Skin epidermis (tissue), 12 donors: ENCODE data around the gene MXI1.
"Not testable (repeated sequence)": the region's sequence is repeated elsewhere in the genome, so short reads cannot be mapped to it uniquely, and the experiment has no call there.

Experiments used
- H3K27ac ChIP-seq, 21 experiments: fragments of 200-600 bp; sonication (generic) in 11 of 21; one replicate each; pipeline ENCODE4 v1.5.0; 2020; ENCODE audit warnings: mild to moderate bottlenecking in 3 of 21, inconsistent platforms in 2 of 21, moderate library complexity in 2 of 21
- H3K4me3 ChIP-seq, 7 experiments: fragments of 200-600 bp; sonication (generic) in 2 of 7; one replicate each; pipeline ENCODE4 v1.5.0; 2020; ENCODE audit warnings: inconsistent platforms in 2 of 7, mild to moderate bottlenecking in 2 of 7, moderate library complexity in 1 of 7

The MXI1 gene

DNA sequence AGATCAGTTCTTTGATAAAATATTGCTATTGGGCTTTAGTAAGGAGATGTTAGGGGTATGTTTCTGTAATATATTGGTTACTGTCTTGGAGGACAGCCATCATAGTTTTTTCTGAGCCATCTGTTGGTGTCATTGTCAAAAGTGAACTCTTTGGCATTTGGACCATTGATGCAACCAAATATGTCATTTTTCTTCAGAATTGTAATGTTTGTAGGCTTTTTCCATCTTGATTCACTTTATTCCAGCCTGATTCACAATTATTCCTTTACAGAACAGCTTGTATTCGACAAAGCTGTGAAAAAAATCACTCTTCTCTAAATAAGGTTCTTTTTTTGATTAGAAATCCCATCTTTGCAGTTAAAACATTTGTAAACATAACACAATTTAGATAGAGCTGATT, 59.9 kb downstream of the MXI1 start:
- H3K27ac ChIP-seq = no peak overlapping the region
- H3K4me3 ChIP-seq = no peak overlapping the region

DNA sequence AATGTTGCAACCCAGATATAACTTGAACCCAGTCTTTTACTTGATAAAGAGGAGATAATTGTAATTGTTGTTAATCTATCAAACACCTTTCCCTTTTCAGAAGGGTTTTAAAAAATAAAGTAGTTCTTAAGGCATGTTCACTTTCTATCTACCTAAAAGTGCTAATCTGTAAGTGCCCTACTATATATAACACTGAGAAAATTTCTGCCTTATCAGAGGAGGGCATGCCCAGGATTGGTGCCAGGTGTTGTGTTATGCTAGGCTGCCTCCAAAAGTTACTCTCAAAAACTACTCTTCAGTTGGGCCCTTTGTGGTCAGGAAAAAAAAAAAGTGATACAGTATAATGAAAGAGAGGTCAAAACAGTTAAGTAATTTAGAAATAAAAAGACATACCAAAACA, 61.0 kb downstream of the MXI1 start:
- H3K4me3 ChIP-seq = no peak overlapping the region
- no peak overlapping the region for H3K27ac ChIP-seq

DNA sequence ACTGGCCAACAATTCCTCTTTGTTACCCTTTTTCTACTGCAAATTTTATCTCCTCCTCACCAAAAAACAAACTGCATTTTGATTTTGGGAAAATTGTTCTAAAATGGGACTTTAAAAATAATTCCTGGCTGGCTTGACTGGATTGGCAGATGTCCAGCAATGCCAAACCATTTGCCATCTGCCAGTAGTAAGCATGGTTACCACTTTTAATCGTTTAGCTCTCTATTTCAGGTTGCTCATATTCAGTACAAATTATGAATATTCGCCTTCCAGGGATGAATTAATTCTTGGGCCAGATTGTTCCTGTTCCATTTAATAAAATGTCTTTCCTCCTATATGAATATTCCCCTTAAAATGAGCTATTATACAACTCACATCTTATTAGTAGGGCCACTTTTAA, 61.6 kb downstream of the MXI1 start:
- Histone ChIP-seq H3K4me3 (no peak overlapping the region), H3K27ac (peak overlapping the region in 9 of 21 experiments; percentile 3 to 57 (median 30))

GRCh38 chr10:110269374-110270318, 62.2 kb downstream of the MXI1 start:
- H3K27ac ChIP-seq = peak overlapping the region in 10 of 21 experiments; percentile 3 to 57 (median 31)

GRCh38 chr10:110272995-110273394, 65.6 kb downstream of the MXI1 start:
- not testable (repeated sequence) for H3K27ac ChIP-seq, H3K4me3 ChIP-seq

More at GRCh38 chr10:110269374-110270318, 62.2 kb downstream of the MXI1 start:
- no peak overlapping the region for H3K4me3 ChIP-seq

DNA sequence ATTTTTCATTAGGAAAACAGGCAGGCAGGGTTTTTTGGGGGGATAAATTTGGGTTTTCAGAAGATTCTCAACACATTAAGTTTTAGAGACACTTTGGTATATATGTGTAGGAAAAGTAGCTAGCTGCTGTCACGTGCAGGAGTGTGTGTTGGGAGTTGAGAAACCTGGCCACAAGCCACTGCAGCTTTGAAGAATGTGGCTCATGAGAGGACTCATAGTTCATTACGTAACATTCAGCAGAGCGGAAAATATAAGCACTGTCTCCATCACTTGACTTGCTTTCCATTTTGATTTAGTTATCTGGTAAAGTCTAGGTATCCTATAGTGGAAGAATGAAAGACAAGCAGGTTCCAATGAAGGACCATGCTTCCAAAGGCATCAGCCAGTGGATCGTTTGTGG, 66.1 kb downstream of the MXI1 start:
- H3K4me3 ChIP-seq = no peak overlapping the region

GRCh38 chr10:110274072-110274627, 66.7 kb downstream of the MXI1 start:
- Histone ChIP-seq H3K4me3 (no peak overlapping the region), H3K27ac (peak overlapping the region in 2 of 21 experiments; percentile 21 to 25)

More for the DNA sequence above, 66.1 kb downstream of the MXI1 start:
- no peak overlapping the region for H3K27ac ChIP-seq

DNA sequence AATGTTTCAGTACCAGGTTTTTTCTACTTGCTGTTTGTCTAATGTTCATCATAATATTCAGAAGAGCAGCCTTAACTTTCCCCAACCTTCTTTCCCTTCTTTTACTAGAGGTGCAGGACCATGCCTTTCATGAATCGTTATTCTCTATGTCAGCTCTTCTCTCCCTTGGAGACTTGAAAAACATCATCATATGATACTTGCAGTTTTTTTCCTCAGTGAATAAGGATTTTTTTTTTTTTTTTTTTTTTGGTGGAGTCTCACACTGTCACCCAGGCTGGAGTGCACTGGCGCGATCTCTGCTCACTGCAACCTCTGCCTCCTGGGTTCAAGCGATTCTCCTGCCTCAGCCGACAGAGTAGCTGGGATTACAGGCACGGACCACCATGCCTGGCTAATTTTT, 67.2 kb downstream of the MXI1 start:
- H3K27ac ChIP-seq = peak overlapping the region in 1 of 21 experiments; percentile 21
- H3K4me3 ChIP-seq = no peak overlapping the region

DNA sequence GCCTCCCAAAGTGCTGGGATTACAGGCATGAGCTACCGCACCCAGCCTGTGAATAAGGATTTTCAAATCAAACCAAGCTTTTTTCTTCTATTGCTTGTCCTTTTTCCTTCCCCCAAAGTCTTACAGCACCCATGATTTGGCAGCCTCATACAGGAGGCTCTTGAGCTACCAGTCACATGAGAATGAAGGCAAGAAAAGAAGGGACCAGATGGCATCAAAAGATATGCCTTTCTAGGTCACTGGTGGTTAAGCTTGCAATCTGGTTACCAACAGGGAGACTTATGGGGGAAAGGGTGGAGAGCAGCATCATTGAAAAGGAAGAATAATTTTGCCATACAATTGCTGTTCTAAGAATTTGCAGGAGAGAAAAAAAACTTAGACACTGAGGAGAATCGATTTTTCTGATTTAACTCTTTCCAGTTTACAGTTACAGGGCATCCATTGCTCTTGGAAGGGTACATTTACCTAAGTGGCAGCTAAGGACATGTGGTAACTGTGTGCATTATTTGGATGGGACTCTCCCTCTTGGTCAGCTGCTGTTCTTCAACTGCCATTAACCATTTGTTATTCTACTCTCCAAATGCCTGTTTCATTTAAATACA, 67.8 kb downstream of the MXI1 start:
- Histone ChIP-seq H3K4me3 (no peak overlapping the region), H3K27ac (peak overlapping the region in 1 of 21 experiments; percentile 6)

- H3K4me3 ChIP-seq = no peak overlapping the region
These were observed 69.2 kb downstream of the MXI1 start for GRCh38 chr10:110276603-110277002.

GRCh38 chr10:110277591-110277990, 70.2 kb downstream of the MXI1 start:
- H3K4me3 ChIP-seq = no peak overlapping the region
- H3K27ac ChIP-seq = no peak overlapping the region

More at GRCh38 chr10:110276603-110277002, 69.2 kb downstream of the MXI1 start:
- no peak overlapping the region for H3K27ac ChIP-seq

- Histone ChIP-seq H3K27ac (peak overlapping the region in 1 of 21 experiments; percentile 29), H3K4me3 (no peak overlapping the region)
These were observed 71.4 kb downstream of the MXI1 start for GRCh38 chr10:110278562-110279406.

DNA sequence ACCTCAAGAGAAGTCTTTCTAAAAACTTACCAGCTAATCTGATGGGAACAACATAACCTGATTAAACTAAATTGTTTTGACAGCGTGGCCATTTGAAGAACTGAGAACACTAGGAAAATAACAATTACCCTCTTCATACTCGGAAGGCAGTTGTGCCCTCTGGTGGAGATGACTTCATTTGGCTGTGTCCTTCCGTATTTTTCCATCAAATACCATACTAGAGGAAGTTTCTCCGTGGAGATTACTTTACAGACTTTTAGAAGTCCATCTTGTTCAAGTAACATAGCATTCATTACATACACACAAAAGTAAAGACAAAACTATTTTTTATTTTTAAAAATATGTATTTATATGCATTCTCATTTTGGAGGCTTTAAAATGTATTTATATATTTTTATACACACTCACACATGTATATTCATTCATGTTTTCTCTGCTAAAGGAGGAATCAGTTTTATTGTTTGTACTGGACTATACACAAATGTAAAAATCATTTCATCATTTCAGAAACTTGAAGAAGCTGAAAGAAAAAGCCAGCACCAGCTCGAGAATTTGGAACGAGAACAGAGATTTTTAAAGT, 72.1 kb downstream of the MXI1 start:
- Histone ChIP-seq H3K4me3 (no peak overlapping the region), H3K27ac (peak overlapping the region in 1 of 21 experiments; percentile 29)

GRCh38 chr10:110284262-110284661, 76.9 kb downstream of the MXI1 start:
- no peak overlapping the region for H3K27ac ChIP-seq
- no peak overlapping the region for H3K4me3 ChIP-seq

DNA sequence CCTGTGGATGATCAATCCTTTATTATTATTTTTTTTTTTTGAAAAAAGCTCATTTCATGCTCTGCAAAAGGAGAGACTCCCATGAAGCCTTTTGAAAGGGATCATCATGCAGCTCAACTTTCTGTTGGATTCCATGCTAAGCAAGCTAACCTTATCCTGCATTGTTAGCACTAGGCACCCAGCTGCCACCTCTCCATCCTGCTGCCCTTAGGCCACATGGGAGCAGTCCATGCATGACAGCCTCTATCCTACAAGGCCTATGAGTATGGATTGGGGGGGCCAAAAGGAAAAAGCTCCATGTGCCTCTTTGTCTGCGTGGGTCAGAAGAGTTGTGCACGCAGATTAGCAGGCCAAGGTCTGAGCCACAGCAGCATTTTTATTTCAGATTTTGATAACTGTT, 78.1 kb downstream of the MXI1 start:
- no peak overlapping the region for H3K27ac ChIP-seq

GRCh38 chr10:110286841-110287240, 79.4 kb downstream of the MXI1 start:
- no peak overlapping the region for H3K27ac ChIP-seq
- no peak overlapping the region for H3K4me3 ChIP-seq

More for the DNA sequence above, 78.1 kb downstream of the MXI1 start:
- no peak overlapping the region for H3K4me3 ChIP-seq

- Histone ChIP-seq H3K4me3 (no peak overlapping the region), H3K27ac (no peak overlapping the region)
These were observed 89.6 kb downstream of the MXI1 start for GRCh38 chr10:110296966-110297365.

- Histone ChIP-seq H3K27ac (no peak overlapping the region), H3K4me3 (no peak overlapping the region)
These were observed 93.1 kb downstream of the MXI1 start for GRCh38 chr10:110300486-110300986.

DNA sequence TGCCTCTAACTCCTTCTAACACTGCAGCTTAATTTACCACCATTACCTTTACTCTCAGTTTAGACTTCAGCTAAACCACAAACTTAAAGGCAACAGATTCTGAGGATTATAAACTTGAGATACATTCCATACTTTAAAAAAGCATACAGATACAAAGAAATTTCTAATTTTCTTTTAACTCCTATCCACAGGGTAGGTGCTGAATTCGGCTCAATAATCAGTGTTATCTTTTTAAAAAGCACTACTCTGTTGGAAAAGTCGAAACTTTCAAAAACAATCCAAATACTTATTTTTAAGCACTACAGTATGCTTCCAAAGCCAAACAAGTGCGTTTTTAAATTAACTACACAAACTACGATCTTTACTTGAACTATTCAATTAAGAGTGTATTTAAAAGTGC, 96.3 kb downstream of the MXI1 start:
- Histone ChIP-seq H3K27ac (peak overlapping the region in 16 of 21 experiments; percentile 89 to 100 (median 96)), H3K4me3 (peak overlapping the region; percentile 71 to 97 (median 91))
